ENCODE results near the gene YEATS4. TPM values are rescaled to one million over a fixed set of nuclear protein-coding genes. Genes with fewer than 3 reads are reported as not detected.
"Not testable (repeated sequence)": the region's sequence is repeated elsewhere in the genome, so short reads cannot be mapped to it uniquely, and the experiment has no call there.

YEATS4 gene
- total and polyA plus RNA-seq, 2 donors (not counting 1 experiment from before 2014, with no cell fraction given) = 17.7 to 18.0 TPM

DNA sequence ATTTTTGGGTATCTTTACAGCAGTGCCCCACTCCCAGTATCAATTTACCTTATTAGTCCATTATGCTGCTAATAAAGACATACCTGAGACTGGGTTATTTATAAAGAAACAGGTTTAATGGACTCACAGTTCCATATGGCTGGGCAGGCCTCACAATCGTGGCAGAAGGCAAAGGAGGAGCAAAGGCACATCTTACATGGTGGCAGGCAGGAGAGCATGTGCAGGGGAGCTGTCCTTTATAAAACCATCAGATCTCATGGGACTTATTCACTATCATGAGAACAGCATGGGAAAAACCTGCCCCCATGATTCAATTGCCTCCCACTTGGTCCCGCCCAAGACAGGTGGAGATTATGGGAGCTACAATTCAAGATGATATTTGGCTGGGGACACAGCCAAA, 42.3 kb upstream of the YEATS4 start:
- CTCF ChIA-PET; ATAC-seq (ENCODE audit: low read depth): not testable (repeated sequence)

DNA sequence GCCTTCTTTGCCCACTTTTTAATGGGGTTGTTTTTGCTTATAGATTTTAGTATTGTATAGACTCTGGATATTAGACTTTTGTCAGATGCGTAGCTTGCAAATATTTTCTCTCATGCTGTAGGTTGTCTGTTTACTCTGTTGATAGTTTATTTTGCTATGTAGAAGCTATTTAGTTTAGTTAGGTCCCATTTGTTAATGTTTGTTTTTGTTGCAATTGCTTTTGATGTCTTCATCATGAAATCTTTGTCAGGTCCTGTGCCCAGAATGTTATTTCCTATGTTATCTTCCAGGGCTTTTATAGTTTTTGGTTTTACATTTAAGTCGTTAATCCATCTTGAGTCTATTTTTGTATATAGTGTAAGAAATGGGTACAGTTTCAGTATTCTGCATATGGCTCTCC, 41.3 kb upstream of the YEATS4 start:
- TF ChIP-seq, protein P1, sequence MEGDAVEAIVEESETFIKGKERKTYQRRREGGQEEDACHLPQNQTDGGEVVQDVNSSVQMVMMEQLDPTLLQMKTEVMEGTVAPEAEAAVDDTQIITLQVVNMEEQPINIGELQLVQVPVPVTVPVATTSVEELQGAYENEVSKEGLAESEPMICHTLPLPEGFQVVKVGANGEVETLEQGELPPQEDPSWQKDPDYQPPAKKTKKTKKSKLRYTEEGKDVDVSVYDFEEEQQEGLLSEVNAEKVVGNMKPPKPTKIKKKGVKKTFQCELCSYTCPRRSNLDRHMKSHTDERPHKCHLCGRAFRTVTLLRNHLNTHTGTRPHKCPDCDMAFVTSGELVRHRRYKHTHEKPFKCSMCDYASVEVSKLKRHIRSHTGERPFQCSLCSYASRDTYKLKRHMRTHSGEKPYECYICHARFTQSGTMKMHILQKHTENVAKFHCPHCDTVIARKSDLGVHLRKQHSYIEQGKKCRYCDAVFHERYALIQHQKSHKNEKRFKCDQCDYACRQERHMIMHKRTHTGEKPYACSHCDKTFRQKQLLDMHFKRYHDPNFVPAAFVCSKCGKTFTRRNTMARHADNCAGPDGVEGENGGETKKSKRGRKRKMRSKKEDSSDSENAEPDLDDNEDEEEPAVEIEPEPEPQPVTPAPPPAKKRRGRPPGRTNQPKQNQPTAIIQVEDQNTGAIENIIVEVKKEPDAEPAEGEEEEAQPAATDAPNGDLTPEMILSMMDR (IDR thresholded peaks at IDR 0.05) = no peak
- no peak for TF ChIP-seq EZH2 (IDR thresholded peaks at IDR 0.05; ENCODE audit: borderline replicate concordance, insufficient read depth, low read depth, low read length, poor library complexity, severe bottlenecking)
- Histone ChIP-seq H3K4me2 (replicated peaks; ENCODE audit: low read depth, low read length, poor library complexity, severe bottlenecking) (no peak overlapping the region), H3K27ac (ENCODE audit: low read length in 2 of 2) (no peak overlapping the region), H4K20me1 (ENCODE audit: control insufficient read depth, insufficient read depth, low read length, poor library complexity, severe bottlenecking) (no peaks in the 10 kb centered on the region), H3K27me3 (replicated peaks in 1 of 4; ENCODE audit: control extremely low read depth in 1 of 4, control insufficient read depth in 3 of 4, insufficient read depth in 4 of 4, low read length in 3 of 4) (no peaks in the 10 kb centered on the region), H3K79me2 (ENCODE audit: control insufficient read depth, insufficient read depth, low read length) (no peaks in the 10 kb centered on the region), H3K9ac (ENCODE audit: low read length) (no peak overlapping the region), H3K4me3 (ENCODE audit: control extremely low read depth in 1 of 5, extremely low read depth in 1 of 5, insufficient read depth in 1 of 5, low read depth in 2 of 5, low read length in 4 of 5) (no peak overlapping the region), H3K4me1 (ENCODE audit: control insufficient read depth in 2 of 2, insufficient read depth in 2 of 2, low read length in 2 of 2) (peaks cover 0 to 4% of the 10 kb centered on the region in 2 donors), H2AFZ (ENCODE audit: insufficient read depth, low read depth, low read length, poor library complexity, severe bottlenecking) (no peak overlapping the region), H3K9me3 (ENCODE audit: control extremely low read depth in 1 of 3, control insufficient read depth in 2 of 3, insufficient read depth in 1 of 3, low read length in 2 of 3) (peaks cover 0 to 6% (median 0%) of the 10 kb centered on the region in 3 donors), H3K36me3 (replicated peaks in 1 of 2; ENCODE audit: control extremely low read depth in 1 of 2, control insufficient read depth in 1 of 2, extremely low read depth in 1 of 2, insufficient read depth in 2 of 2, low read length in 1 of 2) (no peaks in the 10 kb centered on the region)
- CTCF ChIA-PET = no interaction called here
- peaks cover 10% of the 10 kb centered on the region for H3K9me3 Mint-ChIP-seq (ENCODE audit: insufficient read depth)
- POLR2A ChIA-PET = no interaction called here
- H3K4me3 Mint-ChIP-seq = no peak overlapping the region
- intact Hi-C loops (cut with micrococcal nuclease) = no loop called here
- 100% methylated on average over 1 of the region's 2 CpGs for WGBS (ENCODE audit: insufficient coverage)
- DNase-seq (no peak), ATAC-seq (ENCODE audit: low read depth) (no peak)
- no peak overlapping the region for H3K27ac Mint-ChIP-seq
- peaks cover 8% of the 10 kb centered on the region for H3K4me1 Mint-ChIP-seq
- H3K27me3 Mint-ChIP-seq = peaks cover 7% of the 10 kb centered on the region

More for the DNA sequence above, 42.3 kb upstream of the YEATS4 start:
- H3K4me2 ChIP-seq (replicated peaks; ENCODE audit: low read depth, low read length, poor library complexity, severe bottlenecking); H2AFZ ChIP-seq (ENCODE audit: insufficient read depth, low read depth, low read length, poor library complexity, severe bottlenecking); intact Hi-C loops (cut with micrococcal nuclease); H3K27me3 ChIP-seq (replicated peaks in 1 of 4; ENCODE audit: control extremely low read depth in 1 of 4, control insufficient read depth in 3 of 4, insufficient read depth in 4 of 4, low read length in 3 of 4); H3K36me3 ChIP-seq (replicated peaks in 1 of 2; ENCODE audit: control extremely low read depth in 1 of 2, control insufficient read depth in 1 of 2, extremely low read depth in 1 of 2, insufficient read depth in 2 of 2, low read length in 1 of 2); H3K9me3 ChIP-seq (ENCODE audit: control extremely low read depth in 1 of 3, control insufficient read depth in 2 of 3, insufficient read depth in 1 of 3, low read length in 2 of 3); DNase-seq; H4K20me1 ChIP-seq (ENCODE audit: control insufficient read depth, insufficient read depth, low read length, poor library complexity, severe bottlenecking); H3K4me3 ChIP-seq (ENCODE audit: control extremely low read depth in 1 of 5, extremely low read depth in 1 of 5, insufficient read depth in 1 of 5, low read depth in 2 of 5, low read length in 4 of 5); H3K27ac ChIP-seq (ENCODE audit: low read length in 2 of 2); H3K79me2 ChIP-seq (ENCODE audit: control insufficient read depth, insufficient read depth, low read length); H3K9ac ChIP-seq (ENCODE audit: low read length); POLR2A ChIA-PET; H3K27ac Mint-ChIP-seq; H3K4me1 ChIP-seq (ENCODE audit: control insufficient read depth in 2 of 2, insufficient read depth in 2 of 2, low read length in 2 of 2); H3K4me1 Mint-ChIP-seq; H3K27me3 Mint-ChIP-seq; H3K4me3 Mint-ChIP-seq: not testable (repeated sequence)
- H3K9me3 Mint-ChIP-seq (ENCODE audit: insufficient read depth) = peaks cover 14% of the 10 kb centered on the region
- no CpG with 5 or more reads among the region's 2 CpGs for WGBS (ENCODE audit: insufficient coverage)
